Hepatic stellate cell (primary cell): ENCODE results near the gene PCDHAC2.

Source experiments
- DNase-seq: peaks from one replicate; pipeline ENCODE4 v3.0.0; 2011; ENCODE audit warnings: low spot score

The PCDHAC2 gene

DNA sequence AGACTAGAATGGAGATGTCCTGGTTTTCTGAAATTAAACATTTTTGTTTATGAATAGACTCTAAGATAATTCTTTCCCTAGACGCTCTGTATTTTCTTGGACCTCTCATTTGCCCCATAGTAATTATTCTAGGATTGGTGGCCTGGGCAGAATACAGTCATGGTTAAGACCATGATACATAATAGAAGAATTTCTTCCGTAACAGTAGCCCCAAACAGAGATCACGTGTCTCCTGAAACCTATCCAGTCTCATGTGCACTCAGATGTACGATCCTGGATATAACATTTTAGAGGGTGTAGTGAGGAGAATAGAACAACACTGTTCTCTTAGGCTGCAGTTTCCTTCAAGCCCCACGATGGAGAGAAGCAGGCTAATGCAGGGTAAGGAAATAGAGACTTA is 22.3 kb downstream of the PCDHAC2 start:
- DNase-seq: no peak

DNA sequence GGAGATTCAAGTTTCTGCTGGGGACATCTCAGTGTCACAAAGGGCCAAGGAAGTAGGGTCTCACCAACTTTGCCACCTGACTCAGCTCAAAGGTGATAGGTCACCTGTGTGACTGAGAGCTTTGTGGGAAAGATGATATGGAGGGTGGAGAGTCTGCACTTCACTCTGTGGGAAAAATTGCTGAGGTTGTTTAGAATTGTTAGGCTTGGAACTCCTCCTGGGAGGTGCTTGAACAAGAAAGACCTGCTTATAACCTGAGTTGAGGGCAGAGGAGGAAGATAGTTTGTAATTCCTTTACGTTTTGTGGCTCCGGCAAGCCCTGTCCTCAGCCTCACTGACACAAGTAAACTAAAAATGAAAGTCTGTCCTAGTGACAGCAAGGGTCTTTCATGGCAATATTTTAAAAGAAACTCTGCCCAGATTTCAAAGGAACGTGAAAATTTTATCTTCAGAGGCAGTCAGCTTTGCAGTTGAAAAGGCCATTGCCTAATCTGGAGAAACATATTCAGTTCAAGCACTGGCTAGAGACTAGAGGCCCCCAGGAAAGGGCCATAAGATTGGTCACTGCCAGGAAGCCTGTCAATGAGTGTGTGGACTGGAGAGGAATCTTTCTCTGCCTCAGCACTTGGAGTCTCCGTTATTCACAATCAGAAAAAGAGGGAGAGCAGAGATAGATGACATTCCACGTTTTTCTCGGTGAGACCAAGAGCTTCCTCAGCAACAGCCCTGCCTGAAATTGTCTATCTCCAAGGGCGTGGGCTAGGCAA is 23.2 kb downstream of the PCDHAC2 start:
- DNase-seq: no peak

DNA sequence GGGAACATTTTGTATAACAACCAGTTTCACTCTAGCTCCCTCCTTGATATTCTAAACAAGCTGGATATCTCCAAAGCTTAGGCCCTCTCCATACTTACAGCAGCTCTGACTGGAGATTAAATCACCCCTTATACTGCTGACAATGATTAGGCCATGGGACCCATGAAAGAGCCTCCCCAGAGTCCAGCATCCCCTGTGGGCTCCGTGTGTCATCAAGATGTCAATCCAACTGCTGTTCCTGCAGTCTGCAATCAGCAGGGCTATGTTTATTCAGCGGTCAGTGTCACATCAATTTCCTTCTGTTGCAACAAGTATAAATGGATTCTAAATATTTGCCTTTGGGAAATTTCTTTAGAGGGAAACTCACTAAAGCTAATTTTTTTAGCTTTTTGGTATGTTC is 26.6 kb downstream of the PCDHAC2 start:
- DNase-seq: no peak

DNA sequence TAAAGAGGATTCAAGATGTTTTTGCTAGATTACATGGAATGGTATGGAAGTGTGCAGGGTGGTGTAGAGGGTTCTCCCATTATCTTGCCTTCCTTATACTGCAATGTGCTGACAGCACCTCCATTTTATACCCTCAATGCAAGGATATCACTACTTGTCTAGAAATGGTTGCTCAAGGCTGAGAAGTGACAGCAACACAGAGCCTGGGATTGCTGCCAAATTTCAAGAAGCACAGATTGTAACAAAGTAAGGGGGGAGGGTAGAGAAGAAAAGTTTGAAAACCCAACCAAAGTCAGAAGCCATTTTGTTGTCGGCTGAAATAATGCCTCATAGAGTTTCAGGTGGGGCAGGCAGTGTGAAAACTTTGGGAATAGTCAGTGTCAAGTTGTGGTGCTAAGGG is 29.8 kb downstream of the PCDHAC2 start:
- DNase-seq: no peak

DNA sequence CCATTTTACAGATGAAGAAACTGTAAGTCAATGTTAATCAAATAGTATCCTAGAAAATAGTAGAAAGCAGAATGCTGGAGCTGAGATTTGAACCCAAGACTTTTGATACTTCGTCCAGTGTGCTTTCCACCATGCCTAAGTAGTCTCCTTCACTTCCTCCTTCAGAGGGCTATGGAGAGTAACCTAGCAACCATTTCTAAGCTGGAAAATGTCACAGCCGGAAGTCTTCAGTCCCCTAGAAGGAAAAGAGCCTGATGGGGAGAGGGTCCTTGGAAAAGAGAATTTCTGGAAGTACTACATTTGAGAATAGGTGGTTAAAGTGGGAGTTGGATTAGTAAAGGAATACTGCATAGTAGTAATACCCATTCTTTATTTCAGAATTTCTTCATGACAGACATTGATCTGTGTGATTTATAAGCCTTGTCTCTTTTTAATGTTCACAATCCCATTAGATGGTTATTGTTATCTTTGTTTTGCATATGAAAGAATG is 32.7 kb downstream of the PCDHAC2 start:
- DNase-seq: no peak

DNA sequence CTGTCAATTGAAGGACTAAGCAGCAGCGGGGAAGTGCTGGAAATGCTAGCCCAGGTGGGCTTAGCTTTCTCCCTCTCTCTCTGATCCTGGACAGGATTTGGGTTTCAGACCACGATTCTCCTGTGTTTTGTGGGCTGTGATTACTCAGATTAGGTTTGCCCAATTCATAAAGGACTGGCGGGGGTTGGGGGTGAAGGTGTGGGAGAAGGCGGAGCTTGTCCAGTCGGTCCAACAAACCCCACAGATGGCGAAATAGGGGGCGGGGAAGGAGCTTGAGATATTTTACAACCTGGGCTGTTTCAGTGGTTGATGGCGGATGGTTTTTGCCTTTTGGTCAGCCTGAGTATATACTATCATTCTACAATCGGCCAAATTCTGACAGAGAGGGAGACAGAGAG is 35.2 kb downstream of the PCDHAC2 start:
- DNase-seq: no peak

DNA sequence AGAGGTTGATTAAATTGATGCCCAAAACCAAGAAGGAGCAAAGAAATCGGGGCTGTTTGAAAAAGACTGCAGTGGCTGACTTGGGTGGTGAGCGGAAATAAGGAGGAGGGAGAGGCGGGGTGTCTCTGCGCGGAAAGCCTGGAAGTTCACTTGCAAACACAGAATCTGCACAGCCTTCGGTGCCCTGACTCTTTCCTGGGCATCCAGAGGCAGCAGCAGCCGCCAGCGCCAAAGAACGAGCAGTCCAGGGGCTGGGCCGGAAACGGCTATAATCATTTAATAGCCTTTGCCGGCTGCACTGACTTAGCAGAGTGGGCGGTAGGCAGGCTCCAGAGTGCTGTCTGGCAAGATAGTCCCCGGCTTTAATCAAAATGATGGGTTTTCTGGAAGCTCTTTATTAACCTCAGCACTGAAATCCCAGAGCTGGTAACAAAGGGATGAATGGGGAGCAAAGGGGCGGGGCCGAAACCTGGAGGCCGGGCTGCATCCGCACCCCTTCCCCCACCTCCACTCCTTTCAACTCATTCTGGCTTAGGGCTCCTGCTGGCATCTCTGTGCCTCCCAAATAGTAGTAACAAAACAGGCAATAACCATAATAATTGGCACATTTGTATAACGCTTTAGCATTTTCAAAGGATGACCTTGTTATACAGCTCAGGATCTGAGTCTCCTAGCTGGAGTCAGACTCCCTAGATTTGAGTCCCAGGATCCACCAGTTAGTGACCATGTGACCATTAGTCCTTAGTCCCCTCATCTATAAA is 35.7 kb downstream of the PCDHAC2 start:
- no peak for DNase-seq

DNA sequence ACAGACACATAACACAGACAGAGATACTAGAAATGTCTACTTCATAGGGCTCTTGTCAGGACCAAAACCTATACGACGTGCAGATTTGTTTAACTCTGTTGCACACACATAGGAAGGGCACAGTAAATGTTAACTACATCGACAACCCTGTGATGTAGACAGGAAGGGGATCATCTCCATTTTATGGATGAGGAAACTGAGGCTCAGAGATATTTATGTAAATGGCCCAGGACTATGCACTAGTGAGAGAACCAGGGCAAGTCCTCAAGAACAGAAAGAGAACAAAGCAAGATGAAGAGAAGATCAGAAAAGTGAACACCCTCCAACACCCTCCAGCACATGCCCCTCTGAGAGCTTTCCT is 36.3 kb downstream of the PCDHAC2 start:
- DNase-seq: no peak

DNA sequence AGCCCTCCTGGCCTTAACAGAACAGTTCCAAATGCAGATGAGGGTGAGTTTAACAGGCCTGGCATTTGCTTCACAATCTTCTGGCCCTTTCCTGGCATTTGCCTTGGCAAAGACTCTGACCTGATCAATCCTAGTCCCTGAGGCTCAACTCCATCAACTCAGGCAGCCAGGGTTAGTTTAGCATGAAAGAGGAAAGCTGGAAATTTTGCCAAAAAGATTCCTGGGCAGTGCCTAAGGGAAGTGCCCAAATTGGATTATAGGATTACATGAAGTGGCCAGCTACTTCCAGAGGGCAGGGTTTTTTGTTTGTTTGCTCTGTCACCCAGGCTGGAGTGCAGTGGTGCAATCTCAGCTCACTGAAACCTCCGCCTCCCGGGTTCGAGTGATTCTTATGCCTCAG is 36.8 kb downstream of the PCDHAC2 start:
- DNase-seq: no peak

DNA sequence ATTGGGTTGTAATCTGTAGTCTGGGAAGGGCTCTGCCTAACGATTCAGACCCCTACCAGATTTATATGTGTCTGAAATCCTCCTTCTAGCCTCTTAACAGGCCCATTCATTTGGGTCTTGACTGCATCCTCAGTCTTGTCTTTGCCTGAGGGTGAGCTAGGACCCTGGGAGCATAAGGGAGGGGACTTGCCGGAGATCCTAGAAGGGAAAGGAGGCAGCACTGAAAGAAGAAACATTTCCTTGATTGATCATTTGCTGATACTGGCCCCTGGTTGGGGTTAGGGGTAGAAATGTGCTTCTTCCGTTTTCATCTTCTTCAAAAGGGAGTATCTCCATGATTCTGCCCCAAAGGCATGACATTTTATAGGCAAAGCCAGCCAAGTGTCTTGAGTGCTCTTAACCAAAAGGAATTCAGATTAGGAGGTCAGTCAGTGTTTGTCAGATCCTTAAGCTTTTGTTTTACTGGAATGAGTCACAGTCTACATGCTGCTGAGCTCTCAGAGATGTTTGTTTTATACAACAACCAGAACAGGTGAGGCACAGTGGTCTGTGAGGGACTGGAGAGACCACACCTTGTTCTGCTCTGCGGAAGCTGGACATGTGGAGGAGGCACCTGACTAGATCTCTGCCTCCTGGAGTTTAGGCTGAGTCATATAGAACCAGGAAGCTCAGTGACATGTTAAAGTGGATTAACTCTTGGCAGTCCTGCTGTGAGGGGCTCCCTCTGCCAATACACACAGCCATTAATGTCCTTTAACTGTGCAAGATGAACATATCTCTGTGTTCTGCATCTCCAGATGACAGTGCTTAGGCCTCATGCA is 37.7 kb downstream of the PCDHAC2 start:
- DNase-seq: no peak

DNA sequence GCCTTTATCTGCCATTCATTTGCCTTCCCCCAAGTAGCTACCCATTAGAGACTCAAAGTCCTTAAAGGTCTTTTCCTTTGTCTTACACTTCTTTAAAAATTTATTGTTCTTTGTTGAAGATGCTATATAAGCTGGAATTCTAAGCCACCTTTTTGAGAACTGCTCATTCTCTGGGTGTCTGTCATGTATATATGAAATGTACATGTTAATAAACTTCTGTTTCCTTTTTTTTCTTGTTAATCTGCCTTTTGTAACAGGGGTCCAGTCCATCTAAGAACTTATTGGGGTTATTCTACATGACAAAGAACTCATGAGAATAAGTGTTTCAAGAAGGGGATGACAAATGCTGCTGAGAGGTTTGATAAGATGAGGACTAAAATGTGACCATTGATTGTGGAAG is 41.5 kb downstream of the PCDHAC2 start:
- no peak for DNase-seq

DNA sequence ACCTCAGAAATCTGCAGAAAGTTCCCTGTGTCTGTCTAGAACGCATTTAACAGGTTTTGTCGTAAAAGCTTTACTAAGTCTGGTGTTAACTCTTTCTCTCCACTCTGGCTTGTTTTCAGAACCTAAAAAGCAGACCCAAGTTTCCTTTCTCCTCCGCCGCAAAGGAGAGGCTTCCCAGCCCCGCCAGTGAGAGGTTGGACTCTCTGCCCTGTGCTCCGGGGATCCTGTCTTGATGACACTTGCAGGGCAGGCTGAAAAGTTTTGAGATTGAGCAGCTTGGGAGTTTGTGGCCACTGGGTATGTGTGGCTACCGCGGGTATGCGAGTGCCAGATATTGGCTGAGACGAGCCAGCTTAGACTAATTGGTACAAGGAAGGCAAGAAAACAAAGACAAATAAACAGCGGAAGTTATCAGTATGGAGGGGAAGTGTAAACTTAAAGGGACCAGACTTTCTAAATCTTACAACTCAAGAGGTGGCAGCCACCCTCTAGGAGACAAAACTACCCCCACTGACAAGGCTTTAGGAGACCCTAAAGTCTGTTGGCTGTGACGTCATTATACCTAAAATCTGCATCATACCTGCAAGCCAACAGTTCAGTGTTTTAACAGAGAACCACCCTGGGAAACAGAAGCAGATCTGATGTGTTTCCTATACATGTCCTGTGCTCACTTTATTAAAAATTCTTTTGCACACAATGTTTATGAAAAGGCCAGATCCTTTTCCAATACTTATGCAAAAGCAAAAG is 43.9 kb downstream of the PCDHAC2 start:
- DNase-seq: no peak

DNA sequence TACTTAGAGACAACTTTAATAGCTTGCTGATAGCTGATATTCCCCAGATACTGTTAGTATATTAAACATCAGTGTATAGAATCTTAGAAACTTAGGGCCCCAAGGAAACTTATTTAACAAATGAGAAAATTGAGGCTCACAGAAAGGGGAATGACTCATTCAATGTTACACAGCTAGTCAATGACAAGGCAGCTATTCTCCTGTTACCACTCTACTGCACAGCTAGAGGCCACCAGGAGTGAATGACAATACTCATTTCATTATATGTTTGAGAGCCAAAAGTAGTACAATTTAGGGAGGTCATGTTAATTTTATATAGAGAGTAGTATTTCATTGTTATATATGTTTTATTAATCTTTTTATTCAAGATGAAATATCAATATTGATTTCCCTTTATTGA is 51.7 kb downstream of the PCDHAC2 start:
- no peak for DNase-seq
